ENCODE data around the gene PIF1.
A peak's percentile ranks its signal among the peaks of the same experiment; 100 is the strongest.
"Not testable (repeated sequence)": the region's sequence is repeated elsewhere in the genome, so short reads cannot be mapped to it uniquely, and the experiment has no call there.

PIF1 gene

GRCh38 chr15:64809649-64810496 is 15.6 kb downstream of the PIF1 start:
- peak; percentile 61 for DNase-seq (ENCODE audit: low read depth)

GRCh38 chr15:64808785-64809453 is 16.5 kb downstream of the PIF1 start:
- no peak for DNase-seq (ENCODE audit: low read depth)

GRCh38 chr15:64807751-64808222 is 17.7 kb downstream of the PIF1 start:
- DNase-seq (ENCODE audit: low read depth): no peak

- no peak for DNase-seq (ENCODE audit: low read depth)
Measured at GRCh38 chr15:64807051-64807749, 18.2 kb downstream of the PIF1 start.

- DNase-seq (ENCODE audit: low read depth): no peak
Measured at GRCh38 chr15:64806509-64806908, 18.9 kb downstream of the PIF1 start.

- DNase-seq (ENCODE audit: low read depth): no peak
Measured at GRCh38 chr15:64804619-64805018, 20.8 kb downstream of the PIF1 start.

- no peak for DNase-seq (ENCODE audit: low read depth)
Measured at GRCh38 chr15:64803526-64803925, 21.9 kb downstream of the PIF1 start.

GRCh38 chr15:64800476-64800875 is 25.0 kb downstream of the PIF1 start:
- no peak for DNase-seq (ENCODE audit: low read depth)

GRCh38 chr15:64798905-64799304 is 26.5 kb downstream of the PIF1 start:
- DNase-seq (ENCODE audit: low read depth): not testable (repeated sequence)

GRCh38 chr15:64795921-64796320 is 29.5 kb downstream of the PIF1 start:
- DNase-seq (ENCODE audit: low read depth): not testable (repeated sequence)

GRCh38 chr15:64795299-64795698 is 30.1 kb downstream of the PIF1 start:
- not testable (repeated sequence) for DNase-seq (ENCODE audit: low read depth)

GRCh38 chr15:64792282-64792681 is 33.2 kb downstream of the PIF1 start:
- DNase-seq (ENCODE audit: low read depth): no peak

- DNase-seq (ENCODE audit: low read depth): no peak
Measured at GRCh38 chr15:64791401-64791800, 34.0 kb downstream of the PIF1 start.

GRCh38 chr15:64783796-64784195 is 41.7 kb downstream of the PIF1 start:
- DNase-seq (ENCODE audit: low read depth): no peak

GRCh38 chr15:64782751-64783150 is 42.7 kb downstream of the PIF1 start:
- no peak for DNase-seq (ENCODE audit: low read depth)

GRCh38 chr15:64781299-64781698 is 44.1 kb downstream of the PIF1 start:
- DNase-seq (ENCODE audit: low read depth): no peak

- no peak for DNase-seq (ENCODE audit: low read depth)
Measured at GRCh38 chr15:64780600-64781156, 44.8 kb downstream of the PIF1 start.

GRCh38 chr15:64779630-64780029 is 45.8 kb downstream of the PIF1 start:
- DNase-seq (ENCODE audit: low read depth): no peak

- DNase-seq (ENCODE audit: low read depth): no peak
Measured at GRCh38 chr15:64779024-64779423, 46.4 kb downstream of the PIF1 start.

- DNase-seq (ENCODE audit: low read depth): no peak
Measured at GRCh38 chr15:64776402-64776786, 49.1 kb downstream of the PIF1 start.

GRCh38 chr15:64775551-64776401 is 49.7 kb downstream of the PIF1 start, which contains the start of gene RBPMS2:
Gene RBPMS2 (minus strand): TSS chr15:64775589. CDS start chr15:64775319, 270 bp downstream.
- no peak for DNase-seq (ENCODE audit: low read depth)

Data from stimulated activated CD8-positive, alpha-beta memory T cell treated with anti-CD3 and anti-CD28 coated beads, Interleukin-12 subunit alpha, Interleukin-12 subunit beta, amount 100 ng/mL, for 1 hour (primary cell).